ENCODE results near the gene RYR1. TPM values are rescaled to one million over a fixed set of nuclear protein-coding genes. Genes with fewer than 3 reads are reported as not detected.
A peak's percentile ranks its signal among the peaks of the same experiment; 100 is the strongest.

Gene RYR1
- total RNA-seq, 1 experiment from 2014 or later: 34.2 TPM

DNA sequence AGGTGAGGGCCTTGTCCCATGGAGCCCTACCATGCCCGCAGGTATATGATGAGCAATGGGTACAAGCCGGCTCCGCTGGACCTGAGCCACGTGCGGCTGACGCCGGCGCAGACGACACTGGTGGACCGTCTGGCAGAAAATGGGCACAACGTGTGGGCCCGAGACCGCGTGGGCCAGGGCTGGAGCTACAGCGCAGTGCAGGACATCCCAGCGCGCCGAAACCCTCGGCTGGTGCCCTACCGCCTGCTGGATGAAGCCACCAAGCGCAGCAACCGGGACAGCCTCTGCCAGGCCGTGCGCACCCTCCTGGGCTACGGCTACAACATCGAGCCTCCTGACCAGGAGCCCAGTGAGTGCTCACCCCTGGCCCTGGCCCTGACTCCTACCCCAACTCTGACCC is 32.6 kb downstream of the RYR1 start:
- H3K4me1 ChIP-seq (ENCODE audit: control insufficient read depth, insufficient read depth, low read length): no peaks in the 10 kb centered on the region
- H3K27me3 ChIP-seq (ENCODE audit: control insufficient read depth, insufficient read depth, low read length): no peaks in the 10 kb centered on the region

DNA sequence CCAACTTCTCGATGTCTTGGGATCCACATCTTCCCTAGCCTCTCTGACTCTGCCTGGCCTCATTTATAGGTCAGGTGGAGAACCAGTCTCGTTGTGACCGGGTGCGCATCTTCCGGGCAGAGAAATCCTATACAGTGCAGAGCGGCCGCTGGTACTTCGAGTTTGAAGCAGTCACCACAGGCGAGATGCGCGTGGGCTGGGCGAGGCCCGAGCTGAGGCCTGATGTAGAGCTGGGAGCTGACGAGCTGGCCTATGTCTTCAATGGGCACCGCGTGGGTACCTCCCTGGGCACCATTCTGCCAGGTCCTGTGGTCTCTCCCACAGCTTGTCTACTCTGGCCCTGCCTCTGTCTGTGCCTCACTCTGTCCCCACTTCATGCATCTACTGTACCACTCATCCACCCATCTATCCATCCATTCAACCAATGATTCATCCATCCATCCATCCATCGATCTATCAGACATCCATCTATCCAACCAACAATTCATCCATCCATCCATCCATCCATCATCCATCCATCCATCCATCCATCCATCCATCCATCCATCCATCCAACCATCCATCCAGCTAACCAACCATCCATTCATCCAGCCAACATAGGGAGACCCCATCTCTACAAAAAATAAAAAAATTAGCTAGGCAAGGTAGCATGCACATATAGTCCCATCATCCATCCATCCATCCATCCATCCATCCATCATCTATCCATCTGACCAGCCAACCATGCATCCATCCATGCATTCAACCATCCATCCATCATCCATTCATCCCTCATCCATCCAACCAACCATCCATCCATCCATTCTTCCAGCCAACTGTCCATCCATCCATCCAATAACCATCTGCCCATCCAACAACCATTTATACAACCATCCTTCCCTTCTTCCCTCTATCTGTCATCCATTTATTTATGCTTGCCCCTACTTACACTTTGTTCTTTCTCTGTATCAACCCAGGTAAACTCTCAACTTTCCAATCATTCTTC is 34.3 kb downstream of the RYR1 start:
- ATAC-seq: no peak
- H3K4me1 ChIP-seq (ENCODE audit: control insufficient read depth, insufficient read depth, low read length): no peaks in the 10 kb centered on the region
- no peaks in the 10 kb centered on the region for H3K9me3 ChIP-seq (ENCODE audit: control insufficient read depth, insufficient read depth, low read depth, low read length)
- no peaks in the 10 kb centered on the region for H3K36me3 ChIP-seq (ENCODE audit: control insufficient read depth, insufficient read depth, low read length)
- in situ Hi-C loops (cut with HindIII; ENCODE audit: low pct_unique_long_range_greater_than_20kb, low sequenced_read_pairs): no loop called here
- CTCF ChIA-PET: no interaction called here
- H3K27ac ChIP-seq (ENCODE audit: low read length): no peak overlapping the region
- POLR2A ChIA-PET: no interaction called here
- BruUV-seq (replicated peaks): no TSS peak
- H3K4me3 ChIP-seq (ENCODE audit: low read depth in 2 of 2, low read length in 2 of 2): no peak overlapping the region
- DNase-seq (ENCODE audit: low read depth, low spot score): no peak
- intact Hi-C loops (cut with micrococcal nuclease; ENCODE audit: unreplicated experiment): no loop called here
- no peaks in the 10 kb centered on the region for H3K27me3 ChIP-seq (ENCODE audit: control insufficient read depth, insufficient read depth, low read length)
- TF ChIP-seq, protein P1, sequence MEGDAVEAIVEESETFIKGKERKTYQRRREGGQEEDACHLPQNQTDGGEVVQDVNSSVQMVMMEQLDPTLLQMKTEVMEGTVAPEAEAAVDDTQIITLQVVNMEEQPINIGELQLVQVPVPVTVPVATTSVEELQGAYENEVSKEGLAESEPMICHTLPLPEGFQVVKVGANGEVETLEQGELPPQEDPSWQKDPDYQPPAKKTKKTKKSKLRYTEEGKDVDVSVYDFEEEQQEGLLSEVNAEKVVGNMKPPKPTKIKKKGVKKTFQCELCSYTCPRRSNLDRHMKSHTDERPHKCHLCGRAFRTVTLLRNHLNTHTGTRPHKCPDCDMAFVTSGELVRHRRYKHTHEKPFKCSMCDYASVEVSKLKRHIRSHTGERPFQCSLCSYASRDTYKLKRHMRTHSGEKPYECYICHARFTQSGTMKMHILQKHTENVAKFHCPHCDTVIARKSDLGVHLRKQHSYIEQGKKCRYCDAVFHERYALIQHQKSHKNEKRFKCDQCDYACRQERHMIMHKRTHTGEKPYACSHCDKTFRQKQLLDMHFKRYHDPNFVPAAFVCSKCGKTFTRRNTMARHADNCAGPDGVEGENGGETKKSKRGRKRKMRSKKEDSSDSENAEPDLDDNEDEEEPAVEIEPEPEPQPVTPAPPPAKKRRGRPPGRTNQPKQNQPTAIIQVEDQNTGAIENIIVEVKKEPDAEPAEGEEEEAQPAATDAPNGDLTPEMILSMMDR (IDR thresholded peaks at IDR 0.05): no peak
- TF ChIP-seq, protein P2, sequence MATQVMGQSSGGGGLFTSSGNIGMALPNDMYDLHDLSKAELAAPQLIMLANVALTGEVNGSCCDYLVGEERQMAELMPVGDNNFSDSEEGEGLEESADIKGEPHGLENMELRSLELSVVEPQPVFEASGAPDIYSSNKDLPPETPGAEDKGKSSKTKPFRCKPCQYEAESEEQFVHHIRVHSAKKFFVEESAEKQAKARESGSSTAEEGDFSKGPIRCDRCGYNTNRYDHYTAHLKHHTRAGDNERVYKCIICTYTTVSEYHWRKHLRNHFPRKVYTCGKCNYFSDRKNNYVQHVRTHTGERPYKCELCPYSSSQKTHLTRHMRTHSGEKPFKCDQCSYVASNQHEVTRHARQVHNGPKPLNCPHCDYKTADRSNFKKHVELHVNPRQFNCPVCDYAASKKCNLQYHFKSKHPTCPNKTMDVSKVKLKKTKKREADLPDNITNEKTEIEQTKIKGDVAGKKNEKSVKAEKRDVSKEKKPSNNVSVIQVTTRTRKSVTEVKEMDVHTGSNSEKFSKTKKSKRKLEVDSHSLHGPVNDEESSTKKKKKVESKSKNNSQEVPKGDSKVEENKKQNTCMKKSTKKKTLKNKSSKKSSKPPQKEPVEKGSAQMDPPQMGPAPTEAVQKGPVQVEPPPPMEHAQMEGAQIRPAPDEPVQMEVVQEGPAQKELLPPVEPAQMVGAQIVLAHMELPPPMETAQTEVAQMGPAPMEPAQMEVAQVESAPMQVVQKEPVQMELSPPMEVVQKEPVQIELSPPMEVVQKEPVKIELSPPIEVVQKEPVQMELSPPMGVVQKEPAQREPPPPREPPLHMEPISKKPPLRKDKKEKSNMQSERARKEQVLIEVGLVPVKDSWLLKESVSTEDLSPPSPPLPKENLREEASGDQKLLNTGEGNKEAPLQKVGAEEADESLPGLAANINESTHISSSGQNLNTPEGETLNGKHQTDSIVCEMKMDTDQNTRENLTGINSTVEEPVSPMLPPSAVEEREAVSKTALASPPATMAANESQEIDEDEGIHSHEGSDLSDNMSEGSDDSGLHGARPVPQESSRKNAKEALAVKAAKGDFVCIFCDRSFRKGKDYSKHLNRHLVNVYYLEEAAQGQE (IDR thresholded peaks at IDR 0.05; ENCODE audit: insufficient read depth in 1 of 2, low read depth in 2 of 2, low read length in 1 of 2): no peak
- TF ChIP-seq SIN3A (IDR thresholded peaks at IDR 0.05; ENCODE audit: borderline replicate concordance, insufficient read depth, low read depth, low read length): no peak
- TF ChIP-seq POLR2AphosphoS5 (IDR thresholded peaks at IDR 0.05; ENCODE audit: low read depth, low read length): no peak
- TF ChIP-seq TCF7L2 (IDR thresholded peaks at IDR 0.05; ENCODE audit: low read depth, low read length): no peak

More for the DNA sequence above, 32.6 kb downstream of the RYR1 start:
- no TSS peak for BruUV-seq (replicated peaks)
- in situ Hi-C loops (cut with HindIII; ENCODE audit: low pct_unique_long_range_greater_than_20kb, low sequenced_read_pairs): no loop called here
- no peak overlapping the region for H3K4me3 ChIP-seq (ENCODE audit: low read depth in 2 of 2, low read length in 2 of 2)
- H3K27ac ChIP-seq (ENCODE audit: low read length): no peak overlapping the region
- POLR2A ChIA-PET: no interaction called here
- CTCF ChIA-PET: no interaction called here
- no peak for DNase-seq (ENCODE audit: low read depth, low spot score)
- ATAC-seq: 0 out of 2 replicates have a peak, but pooled peaks have one; percentile 49
- no peaks in the 10 kb centered on the region for H3K36me3 ChIP-seq (ENCODE audit: control insufficient read depth, insufficient read depth, low read length)
- intact Hi-C loops (cut with micrococcal nuclease; ENCODE audit: unreplicated experiment): no loop called here
- no peak for TF ChIP-seq TCF7L2 (IDR thresholded peaks at IDR 0.05; ENCODE audit: low read depth, low read length)
- no peak for TF ChIP-seq POLR2AphosphoS5 (IDR thresholded peaks at IDR 0.05; ENCODE audit: low read depth, low read length)
- TF ChIP-seq, protein P1 (IDR thresholded peaks at IDR 0.05): no peak
- no peak for TF ChIP-seq SIN3A (IDR thresholded peaks at IDR 0.05; ENCODE audit: borderline replicate concordance, insufficient read depth, low read depth, low read length)
- TF ChIP-seq, protein P2 (IDR thresholded peaks at IDR 0.05; ENCODE audit: insufficient read depth in 1 of 2, low read depth in 2 of 2, low read length in 1 of 2): no peak
- H3K9me3 ChIP-seq (ENCODE audit: control insufficient read depth, insufficient read depth, low read depth, low read length): no peaks in the 10 kb centered on the region
